OCI-LY7 (cell line): ENCODE results near the gene TMEM184B. TPM values are rescaled to one million over a fixed set of nuclear protein-coding genes. Genes with fewer than 3 reads are reported as not detected.

Experiments used
- BruUV-seq: library from RNA; stranded (reverse); fragments of 400-500 nt; replicated peaks from 2 replicates; lab custom pipeline; 2021; lab: Mats Ljungman, UMichigan
- CTCF ChIA-PET: fragments of 300-600 bp; sonication (Branson Sonifier 250); formaldehyde crosslinking; loops from one replicate; lab custom pipeline; 2022; ENCODE audit warnings: antibody characterized with exemption; ENCODE audit not compliant: unreplicated experiment; lab: Charles Lee
- POLR2A ChIA-PET: fragments of 300-600 bp; sonication (Branson Sonifier 250); formaldehyde crosslinking; loops from one replicate; lab custom pipeline; 2022; ENCODE audit warnings: antibody characterized with exemption; lab: Charles Lee
- DNase-seq: peaks from one replicate; pipeline ENCODE4 v3.0.0-alpha.2; 2015; ENCODE audit warnings: low spot score
- H2AFZ ChIP-seq: fragments of 200-600 bp; sonication (generic), shearing (Covaris generic); 2 replicates; pipeline ENCODE4 v1.6.1; 2014; ENCODE audit warnings: mild to moderate bottlenecking, antibody characterized with exemption, low read length, moderate library complexity
- H3K27ac ChIP-seq: fragments of 200-600 bp; sonication (generic); 2 replicates; pipeline ENCODE4 v1.5.1; 2014; ENCODE audit warnings: mixed run types, low read depth, mild to moderate bottlenecking, moderate library complexity, low read length, inconsistent platforms; ENCODE audit not compliant: poor library complexity, severe bottlenecking
- H3K36me3 ChIP-seq: fragments of 200-600 bp; sonication (generic); 2 replicates; pipeline ENCODE4 v1.6.1; 2014; ENCODE audit warnings: mild to moderate bottlenecking, antibody characterized with exemption, low read length, moderate library complexity, mixed read lengths; ENCODE audit not compliant: insufficient read depth
- H3K4me1 ChIP-seq: fragments of 200-600 bp; sonication (generic); 2 replicates; pipeline ENCODE4 v1.5.1; 2014; ENCODE audit warnings: mild to moderate bottlenecking, low read length; ENCODE audit not compliant: insufficient read depth, poor library complexity, severe bottlenecking
- H3K4me2 ChIP-seq: fragments of 200-600 bp; sonication (generic); 2 replicates; pipeline ENCODE4 v1.6.1; 2014; ENCODE audit warnings: mild to moderate bottlenecking, low read length
- H3K4me3 ChIP-seq: fragments of 200-600 bp; sonication (generic); 2 replicates; pipeline ENCODE4 v1.5.1; 2014; ENCODE audit warnings: mild to moderate bottlenecking, low read depth, low read length; ENCODE audit not compliant: poor library complexity, severe bottlenecking
- H3K79me2 ChIP-seq: fragments of 200-600 bp; sonication (generic); 2 replicates; pipeline ENCODE4 v1.6.1; 2016; ENCODE audit warnings: low read depth, mild to moderate bottlenecking, low read length, moderate library complexity, mixed read lengths; ENCODE audit not compliant: insufficient read depth
- H3K9me2 ChIP-seq: fragments of 200-600 bp; sonication (generic); 2 replicates; pipeline ENCODE4 v1.6.1; 2016; ENCODE audit warnings: mild to moderate bottlenecking, low read length, mixed read lengths; ENCODE audit not compliant: insufficient read depth
- H3K9me3 ChIP-seq: fragments of 200-600 bp; sonication (generic); 2 replicates; pipeline ENCODE4 v1.6.1; 2014; ENCODE audit warnings: mild to moderate bottlenecking, mixed run types, low read length, mixed read lengths
- H4K20me1 ChIP-seq: fragments of 200-600 bp; sonication (generic); 2 replicates; pipeline ENCODE4 v1.6.1; 2014; ENCODE audit warnings: mild to moderate bottlenecking, antibody characterized with exemption, low read length, moderate library complexity, mixed read lengths; ENCODE audit not compliant: insufficient read depth
- CTCF ChIP-seq: fragments of 200-600 bp; sonication (generic); conservative IDR thresholded peaks from 2 replicates; pipeline ENCODE4 v1.5.1; 2014; ENCODE audit warnings: mild to moderate bottlenecking, antibody characterized with exemption, low read length, moderate library complexity, mixed read lengths
- EZH2phosphoT487 ChIP-seq: fragments of 200-600 bp; sonication (generic); IDR thresholded peaks from 2 replicates; pipeline ENCODE4 v1.6.1; 2018; ENCODE audit warnings: low read depth, borderline replicate concordance, mild to moderate bottlenecking, mixed run types, antibody characterized with exemption, low read length, moderate library complexity, mixed read lengths
- intact Hi-C: fragments of 100-400 bp; cut with micrococcal nuclease; formaldehyde crosslinking; loops from one replicate; pipeline ENCODE4 v1.10.0; 2022; ENCODE audit not compliant: unreplicated experiment
- total RNA-seq, 2 experiments: library from RNA; depleted of rRNA in 1 of 2; stranded (reverse); fragments of >200 nt in 1 of 2; shearing (Covaris generic) in 1 of 2; gene quantifications; 2 replicates each; pipeline ENCODE4 v1.2.3, GENCODE V29; 2014 to 2022

The TMEM184B gene
- total RNA-seq, 2 experiments from 2014 or later, result 19.1 to 50.2 TPM

GRCh38 chr22:38269466-38269865 is 3.3 kb downstream of the TMEM184B start:
- no peak for TF ChIP-seq CTCF
- no peak for TF ChIP-seq EZH2phosphoT487
- Histone ChIP-seq H3K4me1 (peaks cover 58% of the 10 kb centered on the region), H3K36me3 (peaks cover 14% of the 10 kb centered on the region; the same call in 1 of the 2 replicates), H4K20me1 (peaks cover 14% of the 10 kb centered on the region), H3K4me3 (no peak overlapping the region), H3K9me3 (no peaks in the 10 kb centered on the region), H3K4me2 (no peak overlapping the region), H3K27ac (no peak overlapping the region), H2AFZ (no peak overlapping the region), H3K79me2 (peaks cover 36% of the 10 kb centered on the region; the same call in 1 of the 2 replicates), H3K9me2 (no peaks in the 10 kb centered on the region)
- BruUV-seq, result no TSS peak
- no peak for DNase-seq
- intact Hi-C loops, result no loop called here
- ChIA-PET CTCF (no interaction called here), POLR2A (interaction anchor here (2.0 kb wide), 1 partner anchor 13 kb away, joined by 5 read pairs; no protein-coding TSS in a partner anchor)

GRCh38 chr22:38267086-38267485 is 5.7 kb downstream of the TMEM184B start:
- BruUV-seq, result no TSS peak
- ChIA-PET POLR2A (interaction anchor here (0.6 to 1.3 kb wide), 4 partner anchors 10 to 45 kb away, joined by 3 read pairs; no protein-coding TSS in a partner anchor), CTCF (no interaction called here)
- peaks cover 34% of the 10 kb centered on the region; the same call in 1 of the 2 replicates for H3K79me2 ChIP-seq
- H4K20me1 ChIP-seq, result peaks cover 14% of the 10 kb centered on the region
- no peak overlapping the region for H3K27ac ChIP-seq
- TF ChIP-seq EZH2phosphoT487 (no peak), CTCF (no peak)
- H3K36me3 ChIP-seq, result peaks cover 29% of the 10 kb centered on the region
- H2AFZ ChIP-seq, result no peak overlapping the region
- H3K4me1 ChIP-seq, result peaks cover 48% of the 10 kb centered on the region
- H3K9me2 ChIP-seq, result no peaks in the 10 kb centered on the region
- intact Hi-C loops, result no loop called here
- peak overlapping the region; percentile 24; the same call in 1 of the 2 replicates for H3K4me2 ChIP-seq
- no peak for DNase-seq
- no peak overlapping the region for H3K4me3 ChIP-seq
- H3K9me3 ChIP-seq, result no peaks in the 10 kb centered on the region

- no peak for TF ChIP-seq CTCF
- no peak for TF ChIP-seq EZH2phosphoT487
- intact Hi-C loops, result no loop called here
- Histone ChIP-seq H2AFZ (no peak overlapping the region), H4K20me1 (peaks cover 6% of the 10 kb centered on the region; the same call in 1 of the 2 replicates), H3K36me3 (peaks cover 29% of the 10 kb centered on the region), H3K4me1 (peaks cover 48% of the 10 kb centered on the region), H3K4me3 (no peak overlapping the region), H3K4me2 (no peak overlapping the region), H3K79me2 (peaks cover 30% of the 10 kb centered on the region; the same call in 1 of the 2 replicates), H3K9me3 (no peaks in the 10 kb centered on the region), H3K27ac (no peak overlapping the region), H3K9me2 (no peaks in the 10 kb centered on the region)
- POLR2A ChIA-PET, result interaction anchor here (0.6 to 1.3 kb wide), 2 partner anchors 11 to 98 kb away, joined by 3 read pairs; no protein-coding TSS in a partner anchor
- BruUV-seq, result no TSS peak
- CTCF ChIA-PET, result interaction anchor here (0.6 kb wide), 2 partner anchors 46 to 446 kb away, joined by 3 to 4 read pairs; no protein-coding TSS in a partner anchor
- no peak for DNase-seq
Observed at GRCh38 chr22:38266120-38266519, 6.7 kb downstream of the TMEM184B start.
